Karpas-422 (cell line): ENCODE measurements around the gene ABCC2. TPM values are rescaled to one million over a fixed set of nuclear protein-coding genes. Genes with fewer than 3 reads are reported as not detected.
A peak's percentile ranks its signal among the peaks of the same experiment; 100 is the strongest.
"Not testable (repeated sequence)": the region's sequence is repeated elsewhere in the genome, so short reads cannot be mapped to it uniquely, and the experiment has no call there.

Source experiments
- DNase-seq: peaks from one replicate; pipeline ENCODE4 v3.0.0-alpha.2; 2015
- H2AFZ ChIP-seq: fragments of 200-600 bp; sonication (generic); 2 replicates; pipeline ENCODE4 v1.6.1; 2014; ENCODE audit warnings: antibody characterized with exemption, low read length, mixed read lengths
- H3K27ac ChIP-seq: fragments of 200-600 bp; sonication (generic); 2 replicates; pipeline ENCODE4 v1.5.1; 2014; ENCODE audit warnings: mild to moderate bottlenecking, low read length, moderate library complexity
- H3K27me3 ChIP-seq: fragments of 200-600 bp; sonication (generic); 2 replicates; pipeline ENCODE4 v1.6.1; 2014; ENCODE audit warnings: low read length, mixed read lengths
- H3K36me3 ChIP-seq: fragments of 200-600 bp; sonication (generic); 2 replicates; pipeline ENCODE4 v1.6.1; 2014; ENCODE audit warnings: low read length, mixed read lengths; ENCODE audit not compliant: insufficient read depth
- H3K4me1 ChIP-seq: fragments of 200-600 bp; sonication (generic); 2 replicates; pipeline ENCODE4 v1.6.1; 2014; ENCODE audit warnings: mild to moderate bottlenecking, low read length, mixed read lengths
- H3K4me2 ChIP-seq: fragments of 200-600 bp; sonication (generic); 2 replicates; pipeline ENCODE4 v1.6.1; 2014; ENCODE audit warnings: low read length, low read depth, mild to moderate bottlenecking; ENCODE audit not compliant: poor library complexity, severe bottlenecking
- H3K4me3 ChIP-seq: fragments of 200-600 bp; sonication (generic); 2 replicates; pipeline ENCODE4 v1.5.1; 2014; ENCODE audit warnings: mild to moderate bottlenecking, antibody characterized with exemption, low read length, mixed read lengths
- H3K79me2 ChIP-seq: fragments of 200-600 bp; sonication (generic); 2 replicates; pipeline ENCODE4 v1.6.1; 2014; ENCODE audit warnings: mild to moderate bottlenecking, low read length, mixed read lengths
- H3K9ac ChIP-seq: fragments of 200-600 bp; sonication (generic); 2 replicates; pipeline ENCODE4 v1.6.0; 2014; ENCODE audit warnings: low read length
- H3K9me2 ChIP-seq: fragments of 200-600 bp; sonication (generic), shearing (Covaris generic); replicated peaks from 2 replicates; pipeline ENCODE4 v1.6.0; 2014; ENCODE audit warnings: mild to moderate bottlenecking, low read length, moderate library complexity; ENCODE audit not compliant: insufficient read depth
- H3K9me3 ChIP-seq: fragments of 300-700, 200-600 bp; sonication (generic); 2 replicates; pipeline ENCODE4 v1.6.1; 2014; ENCODE audit warnings: low read length, mixed read lengths
- H4K20me1 ChIP-seq: fragments of 200-600 bp; sonication (generic); 2 replicates; pipeline ENCODE4 v1.6.1; 2014; ENCODE audit warnings: mild to moderate bottlenecking, antibody characterized with exemption, low read length, low read depth; ENCODE audit not compliant: insufficient read depth
- total RNA-seq: library from RNA; depleted of rRNA; stranded (reverse); fragments of >200 nt; shearing (Covaris generic); gene quantifications from 2 replicates; pipeline ENCODE4 v1.2.3, GENCODE V29; 2014; ENCODE audit warnings: low replicate concordance

The ABCC2 gene
- total RNA-seq, 1 experiment from 2014 or later = 0.07 TPM

DNA sequence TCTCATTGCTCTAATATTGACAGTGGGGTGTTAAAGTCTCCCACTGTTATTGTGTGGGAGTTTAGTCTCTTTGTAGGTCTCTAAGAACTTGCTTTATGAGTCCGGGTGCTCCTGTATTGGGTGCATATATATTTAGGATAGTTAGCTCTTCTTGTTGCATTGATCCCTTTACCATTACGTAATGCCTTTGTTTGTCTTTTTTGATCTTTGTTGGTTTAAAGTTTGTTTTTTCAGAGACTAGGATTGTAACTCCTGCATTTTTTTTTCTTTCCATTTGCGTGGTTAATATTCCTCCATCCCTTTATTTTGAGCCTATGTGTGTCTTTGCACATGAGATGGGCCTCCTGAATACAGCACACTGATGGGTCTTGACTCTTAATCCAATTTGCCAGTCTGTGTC, 84.8 kb downstream of the ABCC2 start:
- not testable (repeated sequence) for H3K36me3 ChIP-seq, H3K79me2 ChIP-seq, DNase-seq, H3K9me3 ChIP-seq, H2AFZ ChIP-seq, H3K4me3 ChIP-seq, H3K4me2 ChIP-seq, H3K9ac ChIP-seq, H3K9me2 ChIP-seq, H4K20me1 ChIP-seq, H3K27me3 ChIP-seq, H3K27ac ChIP-seq
- H3K4me1 ChIP-seq = peaks cover 20% of the 10 kb centered on the region

GRCh38 chr10:99869581-99870122, 87.2 kb downstream of the ABCC2 start:
- no peaks in the 10 kb centered on the region for H3K27me3 ChIP-seq
- no peak overlapping the region; the same call in 1 of the 2 replicates for H3K27ac ChIP-seq
- no peak for DNase-seq
- no peaks in the 10 kb centered on the region for H3K9me3 ChIP-seq
- peak overlapping the region; percentile 56 for H3K4me2 ChIP-seq
- H3K4me1 ChIP-seq = peaks cover 23% of the 10 kb centered on the region
- H3K9me2 ChIP-seq = no peaks in the 10 kb centered on the region
- peak overlapping the region; percentile 70 for H2AFZ ChIP-seq
- peak overlapping the region; percentile 45 for H3K4me3 ChIP-seq
- no peaks in the 10 kb centered on the region for H3K79me2 ChIP-seq
- H3K9ac ChIP-seq = peak overlapping the region; percentile 50
- no peaks in the 10 kb centered on the region for H4K20me1 ChIP-seq
- no peaks in the 10 kb centered on the region for H3K36me3 ChIP-seq

GRCh38 chr10:99870123-99870730, 87.8 kb downstream of the ABCC2 start:
- Histone ChIP-seq H3K9ac (peak overlapping the region; percentile 50), H3K9me2 (no peaks in the 10 kb centered on the region), H3K4me2 (peak overlapping the region; percentile 56), H3K4me1 (peaks cover 23% of the 10 kb centered on the region), H4K20me1 (no peaks in the 10 kb centered on the region), H3K79me2 (no peaks in the 10 kb centered on the region), H3K9me3 (no peaks in the 10 kb centered on the region), H3K36me3 (no peaks in the 10 kb centered on the region), H3K4me3 (peak overlapping the region; percentile 45), H2AFZ (peak overlapping the region; percentile 70), H3K27me3 (no peaks in the 10 kb centered on the region), H3K27ac (no peak overlapping the region; the same call in 1 of the 2 replicates)
- peak; percentile 84 for DNase-seq

DNA sequence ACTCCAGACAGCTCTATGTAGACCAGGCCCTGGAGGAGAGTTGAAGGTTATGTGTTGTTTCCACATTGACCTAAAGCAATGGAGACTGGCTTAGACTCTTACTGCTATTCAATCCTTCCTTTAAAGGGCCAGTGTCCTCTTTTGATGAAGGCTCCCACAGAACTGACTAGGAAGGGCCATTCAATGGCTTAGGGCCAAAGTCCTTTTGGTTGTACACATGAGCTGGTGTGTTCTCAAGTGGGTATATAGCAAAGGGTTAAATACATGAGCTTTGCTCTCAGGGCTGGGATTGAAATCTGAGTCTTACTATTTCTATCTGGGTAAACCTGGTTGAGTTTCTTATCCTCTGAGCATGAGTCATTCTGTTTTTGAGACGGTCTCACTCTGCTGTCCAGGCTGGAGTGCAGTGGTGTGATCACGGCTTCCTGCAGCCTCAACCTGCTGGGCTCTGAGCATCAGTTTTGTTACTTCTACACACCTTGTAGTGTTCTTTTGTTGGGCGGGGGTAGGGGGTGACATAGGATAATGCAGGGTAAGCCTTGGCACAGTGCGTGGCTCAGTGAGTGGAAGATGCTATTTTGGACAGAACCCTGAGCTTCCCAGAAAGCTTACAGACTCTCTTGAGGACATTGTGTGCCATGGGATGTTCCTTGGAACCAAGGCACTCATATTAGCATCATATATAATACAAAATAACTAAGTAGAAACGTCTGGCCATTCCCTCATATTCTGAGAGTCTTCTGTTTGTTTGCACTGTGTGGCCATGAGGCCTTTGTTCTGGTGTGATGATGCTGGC, 90.1 kb downstream of the ABCC2 start:
- H3K9ac ChIP-seq = no peak overlapping the region
- no peaks in the 10 kb centered on the region for H4K20me1 ChIP-seq
- no peak overlapping the region for H3K27ac ChIP-seq
- no peaks in the 10 kb centered on the region for H3K9me3 ChIP-seq
- H2AFZ ChIP-seq = no peak overlapping the region
- no peak for DNase-seq
- peaks cover 23% of the 10 kb centered on the region for H3K4me1 ChIP-seq
- H3K9me2 ChIP-seq = no peaks in the 10 kb centered on the region
- H3K27me3 ChIP-seq = no peaks in the 10 kb centered on the region
- H3K36me3 ChIP-seq = peaks cover 7% of the 10 kb centered on the region; the same call in 1 of the 2 replicates
- H3K4me3 ChIP-seq = no peak overlapping the region
- H3K79me2 ChIP-seq = no peaks in the 10 kb centered on the region
- H3K4me2 ChIP-seq = no peak overlapping the region

- Histone ChIP-seq H3K9me2 (no peaks in the 10 kb centered on the region), H4K20me1 (no peaks in the 10 kb centered on the region), H2AFZ (no peak overlapping the region), H3K9me3 (no peaks in the 10 kb centered on the region), H3K4me2 (no peak overlapping the region), H3K27ac (no peak overlapping the region), H3K36me3 (peaks cover 7% of the 10 kb centered on the region; the same call in 1 of the 2 replicates), H3K4me3 (no peak overlapping the region), H3K4me1 (peaks cover 23% of the 10 kb centered on the region), H3K79me2 (no peaks in the 10 kb centered on the region), H3K9ac (no peak overlapping the region), H3K27me3 (no peaks in the 10 kb centered on the region)
- no peak for DNase-seq
These were observed 91.4 kb downstream of the ABCC2 start for GRCh38 chr10:99873846-99874245.

- Histone ChIP-seq H3K4me2 (no peak overlapping the region), H3K79me2 (no peaks in the 10 kb centered on the region), H3K27ac (no peak overlapping the region), H4K20me1 (no peaks in the 10 kb centered on the region), H2AFZ (no peak overlapping the region), H3K36me3 (peaks cover 7% of the 10 kb centered on the region; the same call in 1 of the 2 replicates), H3K9me2 (no peaks in the 10 kb centered on the region), H3K27me3 (no peaks in the 10 kb centered on the region), H3K9ac (no peak overlapping the region), H3K4me3 (no peak overlapping the region), H3K9me3 (no peaks in the 10 kb centered on the region), H3K4me1 (peaks cover 22% of the 10 kb centered on the region)
- no peak for DNase-seq
These were observed 92.1 kb downstream of the ABCC2 start for GRCh38 chr10:99874341-99875085.

DNA sequence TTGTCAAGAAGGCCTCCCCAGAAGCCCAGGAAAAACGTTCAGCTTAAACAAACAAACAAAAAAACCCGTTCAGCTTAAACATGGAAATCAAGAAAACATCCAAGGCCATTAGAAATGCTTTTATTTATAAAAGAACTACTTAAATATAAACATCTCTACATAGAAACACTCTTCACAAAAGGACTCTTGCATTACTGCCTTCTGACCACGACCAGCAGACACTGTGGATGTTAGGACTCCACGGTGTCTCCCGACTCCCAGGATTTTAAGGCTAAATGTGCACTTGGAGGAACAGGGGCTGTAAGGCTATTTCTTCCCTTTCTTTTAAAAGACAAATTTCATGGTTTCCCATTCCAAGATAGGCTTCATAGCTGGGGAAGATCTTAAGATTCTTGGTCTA, 93.0 kb downstream of the ABCC2 start:
- no peak overlapping the region for H3K27ac ChIP-seq
- H3K4me3 ChIP-seq = no peak overlapping the region
- H3K79me2 ChIP-seq = no peaks in the 10 kb centered on the region
- no peak overlapping the region for H3K9ac ChIP-seq
- H3K27me3 ChIP-seq = no peaks in the 10 kb centered on the region
- H3K9me2 ChIP-seq = no peaks in the 10 kb centered on the region
- H3K4me2 ChIP-seq = no peak overlapping the region
- peaks cover 13% of the 10 kb centered on the region for H3K4me1 ChIP-seq
- DNase-seq = no peak
- H3K36me3 ChIP-seq = peaks cover 7% of the 10 kb centered on the region; the same call in 1 of the 2 replicates
- H3K9me3 ChIP-seq = no peaks in the 10 kb centered on the region
- no peak overlapping the region for H2AFZ ChIP-seq
- H4K20me1 ChIP-seq = no peaks in the 10 kb centered on the region
